T-helper 1 cell (primary cell): Measurements from ENCODE around the gene RXFP4.
"Not testable (repeated sequence)": the region's sequence is repeated elsewhere in the genome, so short reads cannot be mapped to it uniquely, and the experiment has no call there.

ENCODE experiments used
- DNase-seq, 5 donors: peaks; one replicate each; pipeline ENCODE4 v3.0.0-alpha.2; 2012 to 2020

RXFP4 gene

GRCh38 chr1:155979597-155980343 is 38.3 kb downstream of the RXFP4 start:
- no peak for DNase-seq

GRCh38 chr1:155981266-155982088 is 40.0 kb downstream of the RXFP4 start:
- DNase-seq: peak in 2 of 5 donors; percentile 38 to 41

DNA sequence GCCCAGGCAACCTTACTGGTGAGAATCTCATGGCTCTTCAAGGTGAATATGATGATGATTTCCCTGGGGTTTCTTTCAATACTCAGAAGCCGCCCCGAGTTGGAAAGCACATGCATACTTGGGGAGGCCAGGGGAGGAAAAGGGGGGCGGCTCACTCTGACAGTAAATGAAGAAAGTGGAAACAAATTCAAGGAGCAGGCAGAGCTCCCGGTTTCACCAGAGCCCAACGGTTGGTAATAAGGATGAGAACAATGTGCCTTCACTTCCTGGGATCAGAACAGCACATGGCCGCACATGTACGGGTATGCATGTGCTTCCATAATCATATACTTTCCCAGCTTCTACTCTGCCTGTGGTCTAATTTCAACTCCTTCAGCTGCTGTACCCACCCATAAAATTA is 40.7 kb downstream of the RXFP4 start:
- no peak for DNase-seq

DNA sequence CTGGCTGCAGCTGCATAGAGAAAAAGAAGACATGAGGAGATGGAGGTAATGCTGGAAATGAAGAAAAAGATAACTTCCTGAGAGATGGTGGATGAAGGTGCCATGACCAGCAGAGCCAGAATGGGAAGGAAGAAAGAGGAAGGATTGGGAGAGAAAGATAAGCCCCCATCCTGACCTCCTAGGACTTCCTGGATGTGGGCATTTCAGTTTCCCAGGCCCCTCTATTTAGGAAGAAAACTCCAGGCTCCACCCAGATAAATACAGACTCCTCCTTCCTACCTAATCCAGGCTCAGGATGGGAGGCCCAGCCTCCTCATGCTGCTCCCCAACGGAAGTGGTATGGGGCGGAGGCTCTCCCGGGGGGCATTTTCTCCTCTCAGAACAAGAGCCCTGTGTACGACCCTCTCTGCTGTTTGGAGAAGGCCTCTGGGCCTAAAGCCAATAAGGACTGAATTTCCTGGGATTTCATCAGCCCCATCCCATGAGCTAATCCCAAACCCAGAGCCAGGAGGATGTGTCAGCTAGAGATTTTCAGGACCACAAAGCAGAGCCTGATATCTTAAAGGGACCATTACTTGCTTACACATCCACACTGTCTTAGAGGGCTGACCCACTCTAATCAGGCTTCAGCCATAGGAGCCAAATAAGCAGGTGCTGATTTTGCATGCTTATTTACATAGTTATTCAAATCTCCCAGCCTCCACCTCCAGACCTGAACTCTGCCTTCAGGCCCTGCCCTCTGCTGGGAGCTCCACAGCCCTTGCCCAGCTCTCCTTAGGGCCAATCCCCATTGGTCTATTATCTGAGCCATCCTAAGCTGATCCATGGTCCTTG is 42.0 kb downstream of the RXFP4 start:
- no peak for DNase-seq

- no peak for DNase-seq
Observed at GRCh38 chr1:155984341-155984740, 42.9 kb downstream of the RXFP4 start.

- DNase-seq: not testable (repeated sequence)
Observed at GRCh38 chr1:155984903-155985645, 43.6 kb downstream of the RXFP4 start.

DNA sequence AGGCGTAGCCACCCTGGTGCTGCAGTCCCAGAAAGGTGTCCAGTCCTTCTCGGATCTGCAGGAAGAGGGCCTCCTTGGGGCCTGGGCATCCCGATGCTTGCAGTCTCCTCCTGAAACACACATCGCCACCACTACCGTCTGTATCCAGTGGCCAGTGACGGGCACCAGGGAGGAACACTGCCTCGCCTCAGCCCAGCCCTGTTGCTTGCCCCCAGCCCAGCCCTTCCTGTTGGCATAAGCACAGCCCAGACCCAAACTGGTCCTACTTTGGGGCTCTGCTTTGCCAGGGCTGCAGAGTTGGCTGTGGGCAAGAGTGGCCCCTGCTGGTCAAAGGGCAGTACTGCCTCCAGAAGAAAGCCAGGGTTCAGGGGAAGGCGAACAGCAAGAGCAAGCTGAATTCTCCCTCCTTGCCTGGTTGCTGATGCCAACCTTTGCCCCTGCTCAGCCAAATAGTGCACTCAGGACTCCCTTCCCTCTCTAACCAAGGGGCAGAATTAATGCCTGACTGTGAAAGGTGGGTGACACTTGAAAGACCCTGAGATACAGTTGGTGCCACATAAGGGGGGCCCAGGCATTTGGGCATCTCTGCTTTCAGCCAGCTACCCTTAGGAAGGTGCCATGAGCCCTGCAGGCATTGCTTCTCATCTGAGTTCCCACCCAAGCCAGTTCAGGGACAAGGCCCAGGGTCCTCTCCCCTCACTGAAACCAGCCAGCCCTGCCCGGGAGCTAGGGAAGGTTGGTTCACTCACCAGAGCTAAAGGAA is 48.0 kb downstream of the RXFP4 start:
- peak; percentile 51 to 83 (median 68) for DNase-seq

DNA sequence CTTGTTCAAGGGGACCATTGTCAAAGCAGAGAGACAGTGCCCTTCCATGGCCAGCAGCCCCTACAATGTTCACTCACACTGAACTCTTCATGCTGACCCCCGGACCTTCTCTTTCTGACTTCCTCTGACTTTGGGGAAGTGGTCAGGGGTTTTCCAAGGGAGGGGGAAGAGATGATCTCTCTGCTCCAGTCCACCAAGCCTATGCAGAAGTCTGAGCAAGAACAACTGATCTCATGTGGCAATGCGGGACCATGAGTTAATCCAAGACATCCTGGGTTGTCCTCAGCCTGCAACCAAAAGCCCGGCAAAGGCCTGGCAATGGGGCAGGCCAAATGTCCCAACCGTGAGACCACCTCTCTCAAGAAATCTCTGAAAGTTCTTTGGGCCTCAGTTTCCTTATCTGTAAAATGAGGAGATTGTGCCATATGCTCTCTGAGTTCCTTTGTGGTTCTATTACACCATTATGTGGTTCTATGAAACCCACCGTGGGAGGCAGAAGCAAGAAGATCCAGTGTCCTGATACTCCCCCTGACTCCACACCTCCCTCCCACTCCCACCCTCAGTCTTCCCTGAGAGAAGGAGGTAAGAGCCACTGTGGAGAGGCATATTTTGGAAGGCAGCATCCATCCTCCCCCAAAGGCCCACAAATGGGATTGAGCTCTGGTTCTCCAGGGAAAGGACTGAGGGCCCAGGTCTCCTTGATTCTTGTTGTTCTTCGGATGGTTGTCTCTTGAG is 48.7 kb downstream of the RXFP4 start:
- DNase-seq: no peak
